ENCODE data around the gene CRTAC1.

CRTAC1 gene

GRCh38 chr10:98001736-98002135 is 28.7 kb downstream of the CRTAC1 start:
- DNase-seq (ENCODE audit: low read depth, low spot score): no peak
- Histone ChIP-seq H3K27ac (no peak overlapping the region), H3K4me3 (no peak overlapping the region), H3K9ac (ENCODE audit: insufficient read length) (no peak overlapping the region), H3K9me3 (ENCODE audit: low read depth, low read length) (no peaks in the 10 kb centered on the region), H3K36me3 (ENCODE audit: insufficient read depth, low read length) (no peaks in the 10 kb centered on the region)
- TF ChIP-seq POLR2AphosphoS5 (IDR thresholded peaks at IDR 0.05; ENCODE audit: borderline replicate concordance, low read depth, low read length): no peak
- no peak for TF ChIP-seq FOXP2 (optimal IDR thresholded peaks at IDR 0.05; ENCODE audit: control extremely low read depth, extremely low read length, insufficient read depth)
- TF ChIP-seq EZH2 (IDR thresholded peaks at IDR 0.05): no peak

DNA sequence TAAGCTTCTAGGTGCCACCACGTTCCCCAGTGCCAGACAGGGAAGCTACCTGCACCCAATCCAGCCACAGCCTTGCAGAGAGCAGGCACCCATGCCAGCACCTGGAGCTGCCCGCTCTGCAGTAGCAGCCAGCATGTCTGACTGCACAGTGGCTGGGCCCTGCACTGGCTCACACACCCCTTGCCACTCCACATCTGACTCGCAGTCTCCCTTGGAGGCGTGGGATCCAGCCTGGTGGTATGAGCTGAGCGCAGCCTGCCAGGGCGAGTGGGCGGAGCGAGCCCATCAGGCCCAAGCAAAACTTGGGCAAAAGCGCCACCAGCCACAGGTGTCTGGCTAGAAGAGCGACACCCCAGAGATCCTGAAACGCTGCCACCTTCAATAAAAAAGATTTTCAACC is 30.1 kb downstream of the CRTAC1 start:
- H3K4me3 ChIP-seq: no peak overlapping the region

GRCh38 chr10:97999923-98000248 is 30.5 kb downstream of the CRTAC1 start:
- H3K9ac ChIP-seq (ENCODE audit: insufficient read length): no peak overlapping the region
- no peaks in the 10 kb centered on the region for H3K36me3 ChIP-seq (ENCODE audit: insufficient read depth, low read length)
- no peak for DNase-seq (ENCODE audit: low read depth, low spot score)
- TF ChIP-seq EZH2 (IDR thresholded peaks at IDR 0.05): no peak
- TF ChIP-seq POLR2AphosphoS5 (IDR thresholded peaks at IDR 0.05; ENCODE audit: borderline replicate concordance, low read depth, low read length): no peak
- no peak for TF ChIP-seq FOXP2 (optimal IDR thresholded peaks at IDR 0.05; ENCODE audit: control extremely low read depth, extremely low read length, insufficient read depth)
- H3K9me3 ChIP-seq (ENCODE audit: low read depth, low read length): no peaks in the 10 kb centered on the region
- no peak overlapping the region for H3K27ac ChIP-seq
- H3K4me3 ChIP-seq: no peak overlapping the region

More for the DNA sequence above, 30.1 kb downstream of the CRTAC1 start:
- Histone ChIP-seq H3K9ac (ENCODE audit: insufficient read length) (no peak overlapping the region), H3K9me3 (ENCODE audit: low read depth, low read length) (no peaks in the 10 kb centered on the region), H3K27ac (no peak overlapping the region), H3K36me3 (ENCODE audit: insufficient read depth, low read length) (no peaks in the 10 kb centered on the region)
- TF ChIP-seq EZH2 (IDR thresholded peaks at IDR 0.05) (no peak), FOXP2 (optimal IDR thresholded peaks at IDR 0.05; ENCODE audit: control extremely low read depth, extremely low read length, insufficient read depth) (no peak)
- DNase-seq (ENCODE audit: low read depth, low spot score): no peak

DNA sequence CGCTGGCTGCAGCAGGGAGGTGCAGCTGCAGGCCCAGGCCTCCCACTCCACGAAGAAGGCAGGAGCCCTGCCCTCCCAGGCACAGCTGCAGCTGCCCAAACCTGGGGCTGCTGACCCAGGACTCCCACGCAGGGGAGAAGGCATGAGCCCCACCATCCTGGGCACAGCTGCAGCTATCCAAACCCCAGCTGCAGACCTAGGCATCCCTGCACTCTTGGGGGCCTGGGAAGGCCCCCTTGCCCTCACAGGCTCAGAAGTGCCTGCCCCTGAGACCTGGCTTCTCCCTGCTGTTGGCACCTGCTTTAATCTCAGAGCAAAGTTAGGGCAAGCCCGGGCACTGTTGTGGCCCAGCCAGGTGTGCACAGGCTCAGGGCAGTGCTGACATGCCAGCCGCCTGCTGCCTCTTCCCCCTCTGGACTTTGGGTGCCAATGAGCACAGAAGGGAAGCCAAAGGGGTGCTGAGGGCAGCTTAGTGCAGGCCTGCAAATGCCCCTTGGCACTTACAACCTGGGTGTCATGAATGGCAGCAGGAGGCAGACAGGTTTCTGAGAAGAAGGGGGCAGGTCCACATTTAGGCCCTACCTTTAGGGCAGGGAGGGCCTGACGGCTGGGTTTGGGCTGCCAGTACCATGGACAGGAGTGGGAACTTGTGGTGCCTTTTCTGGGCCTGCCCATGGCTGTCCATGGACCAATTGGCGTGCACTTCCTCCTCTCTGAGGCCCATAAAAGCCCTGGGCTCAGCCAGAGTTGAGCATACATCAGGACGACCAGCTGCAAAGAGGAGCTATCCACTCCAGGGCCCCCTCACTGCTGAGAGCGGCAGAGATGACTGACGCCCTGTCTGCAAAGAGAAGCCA is 31.1 kb downstream of the CRTAC1 start:
- TF ChIP-seq POLR2AphosphoS5 (IDR thresholded peaks at IDR 0.05; ENCODE audit: borderline replicate concordance, low read depth, low read length) (no peak), FOXP2 (optimal IDR thresholded peaks at IDR 0.05; ENCODE audit: control extremely low read depth, extremely low read length, insufficient read depth) (no peak), EZH2 (IDR thresholded peaks at IDR 0.05) (no peak)
- no peak for DNase-seq (ENCODE audit: low read depth, low spot score)
- Histone ChIP-seq H3K9ac (ENCODE audit: insufficient read length) (no peak overlapping the region), H3K9me3 (ENCODE audit: low read depth, low read length) (no peaks in the 10 kb centered on the region), H3K36me3 (ENCODE audit: insufficient read depth, low read length) (no peaks in the 10 kb centered on the region), H3K4me3 (no peak overlapping the region), H3K27ac (no peak overlapping the region)

- no peaks in the 10 kb centered on the region for H3K36me3 ChIP-seq (ENCODE audit: insufficient read depth, low read length)
- no peak overlapping the region for H3K9ac ChIP-seq (ENCODE audit: insufficient read length)
- no peak overlapping the region for H3K27ac ChIP-seq
- TF ChIP-seq EZH2 (IDR thresholded peaks at IDR 0.05) (no peak), POLR2AphosphoS5 (IDR thresholded peaks at IDR 0.05; ENCODE audit: borderline replicate concordance, low read depth, low read length) (no peak), FOXP2 (optimal IDR thresholded peaks at IDR 0.05; ENCODE audit: control extremely low read depth, extremely low read length, insufficient read depth) (no peak)
- H3K4me3 ChIP-seq: no peak overlapping the region
- no peak for DNase-seq (ENCODE audit: low read depth, low spot score)
- no peaks in the 10 kb centered on the region for H3K9me3 ChIP-seq (ENCODE audit: low read depth, low read length)
Measured at GRCh38 chr10:97991871-97992270, 38.5 kb downstream of the CRTAC1 start.

GRCh38 chr10:97981816-97982215 is 48.6 kb downstream of the CRTAC1 start:
- no peak overlapping the region for H3K9ac ChIP-seq (ENCODE audit: insufficient read length)
- H3K27ac ChIP-seq: no peak overlapping the region
- TF ChIP-seq POLR2AphosphoS5 (IDR thresholded peaks at IDR 0.05; ENCODE audit: borderline replicate concordance, low read depth, low read length): no peak
- TF ChIP-seq EZH2 (IDR thresholded peaks at IDR 0.05): no peak
- no peak for TF ChIP-seq FOXP2 (optimal IDR thresholded peaks at IDR 0.05; ENCODE audit: control extremely low read depth, extremely low read length, insufficient read depth)
- no peak overlapping the region for H3K4me3 ChIP-seq
- no peaks in the 10 kb centered on the region for H3K36me3 ChIP-seq (ENCODE audit: insufficient read depth, low read length)
- no peak for DNase-seq (ENCODE audit: low read depth, low spot score)
- H3K9me3 ChIP-seq (ENCODE audit: low read depth, low read length): no peaks in the 10 kb centered on the region

- no peak overlapping the region for H3K9ac ChIP-seq (ENCODE audit: insufficient read length)
- no peak overlapping the region for H3K27ac ChIP-seq
- H3K4me3 ChIP-seq: no peak overlapping the region
- TF ChIP-seq EZH2 (IDR thresholded peaks at IDR 0.05): no peak
- no peak for TF ChIP-seq POLR2AphosphoS5 (IDR thresholded peaks at IDR 0.05; ENCODE audit: borderline replicate concordance, low read depth, low read length)
- no peak for TF ChIP-seq FOXP2 (optimal IDR thresholded peaks at IDR 0.05; ENCODE audit: control extremely low read depth, extremely low read length, insufficient read depth)
- H3K9me3 ChIP-seq (ENCODE audit: low read depth, low read length): no peaks in the 10 kb centered on the region
- no peak for DNase-seq (ENCODE audit: low read depth, low spot score)
- no peaks in the 10 kb centered on the region for H3K36me3 ChIP-seq (ENCODE audit: insufficient read depth, low read length)
Measured at GRCh38 chr10:97977673-97978072, 52.7 kb downstream of the CRTAC1 start.

- TF ChIP-seq FOXP2 (optimal IDR thresholded peaks at IDR 0.05; ENCODE audit: control extremely low read depth, extremely low read length, insufficient read depth) (no peak), EZH2 (IDR thresholded peaks at IDR 0.05) (no peak), POLR2AphosphoS5 (IDR thresholded peaks at IDR 0.05; ENCODE audit: borderline replicate concordance, low read depth, low read length) (no peak)
- no peak for DNase-seq (ENCODE audit: low read depth, low spot score)
- no peaks in the 10 kb centered on the region for H3K36me3 ChIP-seq (ENCODE audit: insufficient read depth, low read length)
- no peaks in the 10 kb centered on the region for H3K9me3 ChIP-seq (ENCODE audit: low read depth, low read length)
- no peak overlapping the region for H3K4me3 ChIP-seq
- H3K27ac ChIP-seq: no peak overlapping the region
- H3K9ac ChIP-seq (ENCODE audit: insufficient read length): no peak overlapping the region
Measured at GRCh38 chr10:97975598-97975997, 54.8 kb downstream of the CRTAC1 start.

Data from SK-N-MC (cell line).